Suprapubic skin (tissue), 3 donors: Measurements from ENCODE around the gene TBPL1.

Experiments
- CTCF ChIP-seq, 2 donors: fragments of 200-600 bp in 1 of 2; fragments of 450-650 bp in 1 of 2; sonication (generic) in 1 of 2; IDR thresholded peaks; one replicate each; pipeline ENCODE4 v1.5.1; 2016 to 2019; ENCODE audit warnings: antibody characterized with exemption in 2 of 2, mild to moderate bottlenecking in 1 of 2, moderate library complexity in 1 of 2
- POLR2A ChIP-seq, 2 donors: fragments of 450-650 bp; IDR thresholded peaks; one replicate each; pipeline ENCODE4 v1.6.1; 2017; ENCODE audit warnings: antibody characterized with exemption in 2 of 2, mild to moderate bottlenecking in 2 of 2, moderate library complexity in 2 of 2

- TF ChIP-seq CTCF (IDR thresholded peaks at IDR 0.05) (no peak), POLR2A (IDR thresholded peaks at IDR 0.05) (no peak)
Observed at GRCh38 chr6:134026597-134026996, 73.6 kb downstream of the TBPL1 start.
